K562 (cell line): ENCODE results near the gene CHD8. TPM values are rescaled to one million over a fixed set of nuclear protein-coding genes. Genes with fewer than 3 reads are reported as not detected.

Source experiments
- DIDO1 ChIP-seq: fragments of 450-650 bp; IDR thresholded peaks from 2 replicates; pipeline ENCODE4 v1.6.1; 2016; ENCODE audit warnings: low read depth, missing biosample characterization, missing genetic modification characterization
- FUS ChIP-seq: fragments of 200-400 bp; formaldehyde crosslinking; optimal IDR thresholded peaks from 2 replicates; pipeline ENCODE3; 2017; ENCODE audit warnings: low read depth, low read length
- NELFE ChIP-seq: IDR thresholded peaks from 2 replicates; pipeline ENCODE4 v1.6.1; 2011; ENCODE audit warnings: mild to moderate bottlenecking; ENCODE audit not compliant: insufficient read depth, insufficient read length
- SREBF1 ChIP-seq: fragments of 150-350 bp; IDR thresholded peaks from 2 replicates; pipeline ENCODE4 v1.6.1; 2014; ENCODE audit warnings: antibody characterized with exemption, low read depth, low read length, borderline replicate concordance
- TCF3 ChIP-seq: sonication (generic); formaldehyde crosslinking; IDR thresholded peaks from 2 replicates; pipeline ENCODE4 v1.4.0; 2020; ENCODE audit warnings: mild to moderate bottlenecking, missing genetic modification reagents
- TSC22D4 ChIP-seq: fragments of 450-650 bp; IDR thresholded peaks from 2 replicates; pipeline ENCODE4 v1.6.1; 2016; ENCODE audit warnings: missing genetic modification characterization, missing biosample characterization, control low read depth
- ZNF174 ChIP-seq: fragments of 250-450 bp; sonication (Bioruptor Pico); IDR thresholded peaks from 2 replicates; pipeline ENCODE4 v1.4.0; 2020; ENCODE audit warnings: mild to moderate bottlenecking
- polyA plus RNA-seq, 8 experiments: library from polyadenylated mRNA; depleted of rRNA in 4 of 8; stranded (reverse) in 5 of 8; unstranded in 3 of 8; fragments of >200 nt; fragmentation: Nextera tagmentation in 2 of 8; fragmentation: Illumina TruSeq in 1 of 8; extraction: Ambion mirVana in 2 of 8; extraction: Trizol in 1 of 8; gene quantifications; 2 replicates each; pipeline versions ENCODE4 v1.2.1 to v1.2.3, GENCODE V29; 2011 to 2014; ENCODE audit warnings: inconsistent platforms in 1 of 8, missing spikeins in 1 of 8
- total RNA-seq, 7 experiments: library from RNA; depleted of rRNA in 6 of 7; stranded (reverse); fragments of >200 nt in 6 of 7; fragmentation: Illumina TruSeq in 2 of 7; extraction: Trizol in 2 of 7; gene quantifications; 2 replicates each; pipeline versions ENCODE4 v1.2.1 to v1.2.3, GENCODE V29; 2011 to 2021; ENCODE audit warnings: low replicate concordance in 1 of 7
- TF ChIP-seq, protein P1 (sequence below), 2 experiments: fragments of 450-650 bp in 1 of 2; IDR thresholded peaks; 2 replicates each; pipeline ENCODE4 v1.6.1; 2011 to 2017; ENCODE audit warnings: low read depth in 2 of 2, antibody characterized with exemption in 1 of 2, borderline replicate concordance in 1 of 2, low read length in 1 of 2, mild to moderate bottlenecking in 1 of 2, mixed read lengths in 1 of 2; ENCODE audit not compliant: control insufficient read depth in 1 of 2
- TF ChIP-seq, protein P2 (sequence below): fragments of 450-650 bp; IDR thresholded peaks from 2 replicates; pipeline ENCODE4 v1.6.1; 2017; ENCODE audit warnings: antibody characterized with exemption
- TF ChIP-seq, protein P3 (sequence below): fragments of 200-800 bp; sonication (Bioruptor generic); IDR thresholded peaks from 2 replicates; pipeline ENCODE4 v1.6.1; 2017; ENCODE audit warnings: missing genetic modification characterization, missing compliant biosample characterization
- TF ChIP-seq, protein P4 (sequence below), 2 experiments: IDR thresholded peaks; 2 replicates each; pipeline ENCODE4 v1.6.1; 2012; ENCODE audit warnings: improper control_type of control experiment in 2 of 2, low read depth in 2 of 2, low read length in 2 of 2, borderline replicate concordance in 1 of 2
- TF ChIP-seq, protein P5 (sequence below): conservative IDR thresholded peaks from 2 replicates; pipeline ENCODE4 v1.6.1; 2011; ENCODE audit warnings: low read depth, mild to moderate bottlenecking, low read length; ENCODE audit not compliant: control insufficient read depth
- TF ChIP-seq, protein P6 (sequence below): fragments of 250-450 bp; sonication (Bioruptor Pico); IDR thresholded peaks from 2 replicates; pipeline ENCODE4 v1.4.0; 2020; ENCODE audit warnings: mild to moderate bottlenecking

The CHD8 gene
- total and polyA plus RNA-seq, 9 of the 15 experiments (the other 6 are each of a cell fraction or from before 2014, with no cell fraction given) = 11.1 to 51.2 (median 32.8) TPM

DNA sequence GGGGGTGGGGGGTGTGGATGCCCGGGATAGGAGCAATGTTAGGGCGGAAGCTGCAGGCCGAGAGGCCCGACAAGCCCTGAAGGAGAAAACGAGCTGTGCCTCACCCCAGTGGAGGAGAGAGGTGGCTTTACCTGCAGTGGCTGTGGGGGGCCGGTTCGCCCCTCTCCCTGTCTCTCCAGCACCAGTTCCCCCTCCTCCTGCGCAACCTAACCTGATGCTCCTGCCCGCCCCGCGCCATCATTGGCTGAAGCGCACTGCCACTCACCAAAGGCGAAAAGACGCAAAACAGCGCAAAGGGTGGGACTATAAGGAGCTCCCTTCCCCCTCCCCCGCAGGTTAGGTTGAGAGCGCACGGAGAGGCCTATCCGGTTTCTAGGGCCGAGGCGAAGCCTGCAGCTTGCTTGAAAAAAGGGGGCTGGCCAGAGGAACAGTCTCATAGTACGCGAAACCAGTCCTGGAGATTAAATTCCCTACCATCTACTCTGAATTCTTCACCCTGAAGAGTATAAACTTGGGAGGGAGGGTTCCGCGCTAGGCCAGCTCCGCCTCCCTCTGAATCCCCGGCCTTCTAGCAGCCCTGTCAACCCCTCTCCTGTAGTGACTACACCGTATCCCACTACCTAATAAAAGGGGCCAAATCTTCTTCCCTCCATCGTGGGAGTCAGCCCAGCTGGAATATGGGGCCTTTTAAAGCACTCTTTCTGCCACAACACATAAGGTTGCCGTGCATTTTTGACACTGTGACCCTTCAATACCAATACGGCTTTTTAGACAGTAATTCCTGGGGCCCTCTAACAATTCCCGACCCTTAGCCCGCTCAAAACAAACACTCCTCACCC, 18.6 kb downstream of the CHD8 start (continued):
- TF ChIP-seq DIDO1 (tag) = peak; percentile 67; the same call in 1 of the 2 replicates
- no peak for TF ChIP-seq NELFE
- TF ChIP-seq FUS = no peak
- TF ChIP-seq, protein P1, sequence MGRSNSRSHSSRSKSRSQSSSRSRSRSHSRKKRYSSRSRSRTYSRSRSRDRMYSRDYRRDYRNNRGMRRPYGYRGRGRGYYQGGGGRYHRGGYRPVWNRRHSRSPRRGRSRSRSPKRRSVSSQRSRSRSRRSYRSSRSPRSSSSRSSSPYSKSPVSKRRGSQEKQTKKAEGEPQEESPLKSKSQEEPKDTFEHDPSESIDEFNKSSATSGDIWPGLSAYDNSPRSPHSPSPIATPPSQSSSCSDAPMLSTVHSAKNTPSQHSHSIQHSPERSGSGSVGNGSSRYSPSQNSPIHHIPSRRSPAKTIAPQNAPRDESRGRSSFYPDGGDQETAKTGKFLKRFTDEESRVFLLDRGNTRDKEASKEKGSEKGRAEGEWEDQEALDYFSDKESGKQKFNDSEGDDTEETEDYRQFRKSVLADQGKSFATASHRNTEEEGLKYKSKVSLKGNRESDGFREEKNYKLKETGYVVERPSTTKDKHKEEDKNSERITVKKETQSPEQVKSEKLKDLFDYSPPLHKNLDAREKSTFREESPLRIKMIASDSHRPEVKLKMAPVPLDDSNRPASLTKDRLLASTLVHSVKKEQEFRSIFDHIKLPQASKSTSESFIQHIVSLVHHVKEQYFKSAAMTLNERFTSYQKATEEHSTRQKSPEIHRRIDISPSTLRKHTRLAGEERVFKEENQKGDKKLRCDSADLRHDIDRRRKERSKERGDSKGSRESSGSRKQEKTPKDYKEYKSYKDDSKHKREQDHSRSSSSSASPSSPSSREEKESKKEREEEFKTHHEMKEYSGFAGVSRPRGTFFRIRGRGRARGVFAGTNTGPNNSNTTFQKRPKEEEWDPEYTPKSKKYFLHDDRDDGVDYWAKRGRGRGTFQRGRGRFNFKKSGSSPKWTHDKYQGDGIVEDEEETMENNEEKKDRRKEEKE (IDR thresholded peaks at IDR 0.05; ENCODE audit: borderline replicate concordance in 1 of 2, control insufficient read depth in 1 of 2, low read depth in 2 of 2, low read length in 1 of 2) = no peak
- TF ChIP-seq TSC22D4 (tag) = no peak
- TF ChIP-seq, protein P2, sequence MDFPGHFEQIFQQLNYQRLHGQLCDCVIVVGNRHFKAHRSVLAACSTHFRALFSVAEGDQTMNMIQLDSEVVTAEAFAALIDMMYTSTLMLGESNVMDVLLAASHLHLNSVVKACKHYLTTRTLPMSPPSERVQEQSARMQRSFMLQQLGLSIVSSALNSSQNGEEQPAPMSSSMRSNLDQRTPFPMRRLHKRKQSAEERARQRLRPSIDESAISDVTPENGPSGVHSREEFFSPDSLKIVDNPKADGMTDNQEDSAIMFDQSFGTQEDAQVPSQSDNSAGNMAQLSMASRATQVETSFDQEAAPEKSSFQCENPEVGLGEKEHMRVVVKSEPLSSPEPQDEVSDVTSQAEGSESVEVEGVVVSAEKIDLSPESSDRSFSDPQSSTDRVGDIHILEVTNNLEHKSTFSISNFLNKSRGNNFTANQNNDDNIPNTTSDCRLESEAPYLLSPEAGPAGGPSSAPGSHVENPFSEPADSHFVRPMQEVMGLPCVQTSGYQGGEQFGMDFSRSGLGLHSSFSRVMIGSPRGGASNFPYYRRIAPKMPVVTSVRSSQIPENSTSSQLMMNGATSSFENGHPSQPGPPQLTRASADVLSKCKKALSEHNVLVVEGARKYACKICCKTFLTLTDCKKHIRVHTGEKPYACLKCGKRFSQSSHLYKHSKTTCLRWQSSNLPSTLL = no peak
- TF ChIP-seq TCF3 = no peak
- TF ChIP-seq ZNF174 = no peak
- TF ChIP-seq, protein P3, sequence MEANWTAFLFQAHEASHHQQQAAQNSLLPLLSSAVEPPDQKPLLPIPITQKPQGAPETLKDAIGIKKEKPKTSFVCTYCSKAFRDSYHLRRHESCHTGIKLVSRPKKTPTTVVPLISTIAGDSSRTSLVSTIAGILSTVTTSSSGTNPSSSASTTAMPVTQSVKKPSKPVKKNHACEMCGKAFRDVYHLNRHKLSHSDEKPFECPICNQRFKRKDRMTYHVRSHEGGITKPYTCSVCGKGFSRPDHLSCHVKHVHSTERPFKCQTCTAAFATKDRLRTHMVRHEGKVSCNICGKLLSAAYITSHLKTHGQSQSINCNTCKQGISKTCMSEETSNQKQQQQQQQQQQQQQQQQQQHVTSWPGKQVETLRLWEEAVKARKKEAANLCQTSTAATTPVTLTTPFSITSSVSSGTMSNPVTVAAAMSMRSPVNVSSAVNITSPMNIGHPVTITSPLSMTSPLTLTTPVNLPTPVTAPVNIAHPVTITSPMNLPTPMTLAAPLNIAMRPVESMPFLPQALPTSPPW = peak; percentile 88
- no peak for TF ChIP-seq SREBF1
- TF ChIP-seq, protein P4, sequence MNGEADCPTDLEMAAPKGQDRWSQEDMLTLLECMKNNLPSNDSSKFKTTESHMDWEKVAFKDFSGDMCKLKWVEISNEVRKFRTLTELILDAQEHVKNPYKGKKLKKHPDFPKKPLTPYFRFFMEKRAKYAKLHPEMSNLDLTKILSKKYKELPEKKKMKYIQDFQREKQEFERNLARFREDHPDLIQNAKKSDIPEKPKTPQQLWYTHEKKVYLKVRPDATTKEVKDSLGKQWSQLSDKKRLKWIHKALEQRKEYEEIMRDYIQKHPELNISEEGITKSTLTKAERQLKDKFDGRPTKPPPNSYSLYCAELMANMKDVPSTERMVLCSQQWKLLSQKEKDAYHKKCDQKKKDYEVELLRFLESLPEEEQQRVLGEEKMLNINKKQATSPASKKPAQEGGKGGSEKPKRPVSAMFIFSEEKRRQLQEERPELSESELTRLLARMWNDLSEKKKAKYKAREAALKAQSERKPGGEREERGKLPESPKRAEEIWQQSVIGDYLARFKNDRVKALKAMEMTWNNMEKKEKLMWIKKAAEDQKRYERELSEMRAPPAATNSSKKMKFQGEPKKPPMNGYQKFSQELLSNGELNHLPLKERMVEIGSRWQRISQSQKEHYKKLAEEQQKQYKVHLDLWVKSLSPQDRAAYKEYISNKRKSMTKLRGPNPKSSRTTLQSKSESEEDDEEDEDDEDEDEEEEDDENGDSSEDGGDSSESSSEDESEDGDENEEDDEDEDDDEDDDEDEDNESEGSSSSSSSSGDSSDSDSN (IDR thresholded peaks at IDR 0.05; ENCODE audit: borderline replicate concordance in 1 of 2, low read depth in 2 of 2, low read length in 2 of 2) = no peak; a peak in 1 of 4 replicates
- TF ChIP-seq, protein P5, sequence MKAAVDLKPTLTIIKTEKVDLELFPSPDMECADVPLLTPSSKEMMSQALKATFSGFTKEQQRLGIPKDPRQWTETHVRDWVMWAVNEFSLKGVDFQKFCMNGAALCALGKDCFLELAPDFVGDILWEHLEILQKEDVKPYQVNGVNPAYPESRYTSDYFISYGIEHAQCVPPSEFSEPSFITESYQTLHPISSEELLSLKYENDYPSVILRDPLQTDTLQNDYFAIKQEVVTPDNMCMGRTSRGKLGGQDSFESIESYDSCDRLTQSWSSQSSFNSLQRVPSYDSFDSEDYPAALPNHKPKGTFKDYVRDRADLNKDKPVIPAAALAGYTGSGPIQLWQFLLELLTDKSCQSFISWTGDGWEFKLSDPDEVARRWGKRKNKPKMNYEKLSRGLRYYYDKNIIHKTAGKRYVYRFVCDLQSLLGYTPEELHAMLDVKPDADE = no peak
- TF ChIP-seq, protein P6, sequence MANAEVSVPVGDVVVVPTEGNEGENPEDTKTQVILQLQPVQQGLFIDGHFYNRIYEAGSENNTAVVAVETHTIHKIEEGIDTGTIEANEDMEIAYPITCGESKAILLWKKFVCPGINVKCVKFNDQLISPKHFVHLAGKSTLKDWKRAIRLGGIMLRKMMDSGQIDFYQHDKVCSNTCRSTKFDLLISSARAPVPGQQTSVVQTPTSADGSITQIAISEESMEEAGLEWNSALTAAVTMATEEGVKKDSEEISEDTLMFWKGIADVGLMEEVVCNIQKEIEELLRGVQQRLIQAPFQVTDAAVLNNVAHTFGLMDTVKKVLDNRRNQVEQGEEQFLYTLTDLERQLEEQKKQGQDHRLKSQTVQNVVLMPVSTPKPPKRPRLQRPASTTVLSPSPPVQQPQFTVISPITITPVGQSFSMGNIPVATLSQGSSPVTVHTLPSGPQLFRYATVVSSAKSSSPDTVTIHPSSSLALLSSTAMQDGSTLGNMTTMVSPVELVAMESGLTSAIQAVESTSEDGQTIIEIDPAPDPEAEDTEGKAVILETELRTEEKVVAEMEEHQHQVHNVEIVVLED (CRISPR knock-in tag) = peak; percentile 75
